Common myeloid progenitor, CD34-positive (primary cell): ENCODE measurements around the gene PCIF1.
"Not testable (repeated sequence)": the region's sequence is repeated elsewhere in the genome, so short reads cannot be mapped to it uniquely, and the experiment has no call there.

Experiments
- CTCF ChIA-PET: fragments of 350-600 bp; sonication (Branson Sonifier 250); formaldehyde crosslinking; loops from one replicate; lab custom pipeline; 2021; ENCODE audit warnings: antibody characterized with exemption; lab: Charles Lee
- POLR2A ChIA-PET: fragments of 350-600 bp; sonication (Branson Sonifier 250); formaldehyde crosslinking; loops from one replicate; lab custom pipeline; 2021; ENCODE audit warnings: antibody characterized with exemption; lab: Charles Lee
- DNase-seq, 3 donors: peaks; one replicate each; pipeline versions ENCODE4 v3.0.0 to v3.0.0-alpha.2; 2013
- H3K27ac ChIP-seq, 2 experiments: 1 replicate in 1 of 2; 2 replicates in 1 of 2; pipeline ENCODE4 v1.7.0; 2013; ENCODE audit warnings: inconsistent platforms in 2 of 2, low read length in 2 of 2, mild to moderate bottlenecking in 2 of 2, low read depth in 1 of 2, moderate library complexity in 1 of 2; ENCODE audit not compliant: severe bottlenecking in 2 of 2, insufficient read depth in 1 of 2, poor library complexity in 1 of 2
- H3K27me3 ChIP-seq, 5 experiments: replicated peaks in 2 of 5; 1 replicate in 3 of 5; 2 replicates in 2 of 5; pipeline versions ENCODE4 v1.6.1 to v1.7.0; 2013; ENCODE audit warnings: low read length in 4 of 5, mild to moderate bottlenecking in 2 of 5, moderate library complexity in 2 of 5, inconsistent platforms in 1 of 5; ENCODE audit not compliant: insufficient read depth in 5 of 5, control insufficient read depth in 4 of 5
- H3K36me3 ChIP-seq, 4 experiments: 1 replicate in 2 of 4; 2 replicates in 2 of 4; pipeline versions ENCODE4 v1.6.1 to v1.7.0; 2013; ENCODE audit warnings: low read length in 3 of 4, control low read depth in 1 of 4, mild to moderate bottlenecking in 1 of 4; ENCODE audit not compliant: control insufficient read depth in 4 of 4, insufficient read depth in 4 of 4
- H3K4me1 ChIP-seq, 4 experiments: 1 replicate in 3 of 4; 2 replicates in 1 of 4; pipeline versions ENCODE4 v1.6.1 to v1.7.1; 2013; ENCODE audit warnings: low read length in 3 of 4, mild to moderate bottlenecking in 3 of 4, control low read depth in 1 of 4, inconsistent platforms in 1 of 4, moderate library complexity in 1 of 4; ENCODE audit not compliant: control insufficient read depth in 4 of 4, insufficient read depth in 4 of 4; ENCODE audit errors: control extremely low read depth in 1 of 4
- H3K4me3 ChIP-seq, 7 experiments: 1 replicate in 4 of 7; 2 replicates in 3 of 7; pipeline versions ENCODE4 v1.5.1 to v1.7.0; 2013; ENCODE audit warnings: mild to moderate bottlenecking in 7 of 7, low read length in 6 of 7, moderate library complexity in 6 of 7, inconsistent platforms in 2 of 7, low read depth in 2 of 7, control low read depth in 1 of 7; ENCODE audit not compliant: insufficient read depth in 4 of 7, control insufficient read depth in 1 of 7; ENCODE audit errors: extremely low read depth in 1 of 7
- H3K9me3 ChIP-seq, 5 experiments: 1 replicate in 4 of 5; 2 replicates in 1 of 5; pipeline versions ENCODE4 v1.6.1 to v1.7.1; 2013; ENCODE audit warnings: low read length in 4 of 5, mild to moderate bottlenecking in 2 of 5, inconsistent platforms in 1 of 5, low read depth in 1 of 5, moderate library complexity in 1 of 5; ENCODE audit not compliant: control insufficient read depth in 4 of 5, insufficient read depth in 2 of 5; ENCODE audit errors: control extremely low read depth in 1 of 5
- WGBS: methylation state at CpG from one replicate; pipeline ENCODE4 v1.1.5; 2013; ENCODE audit not compliant: insufficient coverage; 5-methylcytosine and 5-hydroxymethylcytosine counted together

The PCIF1 gene

GRCh38 chr20:45953672-45954071, 19.2 kb downstream of the PCIF1 start:
- no peaks in the 10 kb centered on the region for H3K27me3 ChIP-seq
- H3K36me3 ChIP-seq = peaks cover 19 to 76% (median 58%) of the 10 kb centered on the region in 4 experiments
- ChIA-PET CTCF (interaction anchor here (1.6 to 2.7 kb wide), 4 partner anchors 9 to 168 kb away, joined by 3 to 11 read pairs (median 8); no protein-coding TSS in a partner anchor), POLR2A (no interaction called here)
- 93% methylated on average over 9 of the region's 9 CpGs for WGBS
- no peak for DNase-seq
- H3K4me3 ChIP-seq = no peak overlapping the region
- no peaks in the 10 kb centered on the region for H3K9me3 ChIP-seq
- H3K27ac ChIP-seq = no peak overlapping the region
- H3K4me1 ChIP-seq = no peaks in the 10 kb centered on the region

GRCh38 chr20:45956326-45956725, 21.8 kb downstream of the PCIF1 start:
- CTCF ChIA-PET, H3K27me3 ChIP-seq, H3K4me1 ChIP-seq, H3K4me3 ChIP-seq, H3K9me3 ChIP-seq, DNase-seq, H3K27ac ChIP-seq, POLR2A ChIA-PET: not testable (repeated sequence)
- 97% methylated on average over 5 of the region's 10 CpGs for WGBS
- H3K36me3 ChIP-seq = peaks cover 27 to 77% (median 58%) of the 10 kb centered on the region in 4 experiments

- Histone ChIP-seq H3K27me3 (no peaks in the 10 kb centered on the region), H3K27ac (no peak overlapping the region), H3K4me3 (no peak overlapping the region), H3K36me3 (peaks cover 30 to 77% (median 58%) of the 10 kb centered on the region in 4 experiments), H3K9me3 (no peaks in the 10 kb centered on the region), H3K4me1 (no peaks in the 10 kb centered on the region)
- ChIA-PET POLR2A (interaction anchor here (1.2 to 1.7 kb wide), 2 partner anchors 8 to 10 kb away, joined by 6 to 8 read pairs; no protein-coding TSS in a partner anchor), CTCF (interaction anchor here (0.6 to 9.8 kb wide), 7 partner anchors 10 to 158 kb away, joined by 3 to 75 read pairs (median 3); partner anchors contain the start of gene ZSWIM1)
- DNase-seq = no peak
- WGBS = 93% methylated on average over 17 of the region's 19 CpGs
Observed at GRCh38 chr20:45957021-45957941, 22.8 kb downstream of the PCIF1 start.

GRCh38 chr20:45958593-45958992, 24.1 kb downstream of the PCIF1 start:
- ChIA-PET CTCF (interaction anchor here (0.7 to 9.8 kb wide), 6 partner anchors 10 to 160 kb away, joined by 3 to 75 read pairs (median 14); no protein-coding TSS in a partner anchor), POLR2A (interaction anchor here (0.7 to 1.7 kb wide), 2 partner anchors 9 to 129 kb away, joined by 3 to 6 read pairs; no protein-coding TSS in a partner anchor)
- Histone ChIP-seq H3K27ac (no peak overlapping the region), H3K9me3 (no peaks in the 10 kb centered on the region), H3K4me3 (no peak overlapping the region), H3K4me1 (no peaks in the 10 kb centered on the region), H3K36me3 (peaks cover 27 to 74% (median 54%) of the 10 kb centered on the region in 4 experiments), H3K27me3 (no peaks in the 10 kb centered on the region)
- no peak for DNase-seq
- WGBS = 80% methylated on average over 1 of the region's 4 CpGs

GRCh38 chr20:45959126-45959525, 24.6 kb downstream of the PCIF1 start:
- Histone ChIP-seq H3K27me3 (no peaks in the 10 kb centered on the region), H3K27ac (no peak overlapping the region), H3K9me3 (no peaks in the 10 kb centered on the region), H3K4me3 (no peak overlapping the region), H3K4me1 (no peaks in the 10 kb centered on the region), H3K36me3 (peaks cover 25 to 76% (median 56%) of the 10 kb centered on the region in 4 experiments)
- 90% methylated on average over 13 of the region's 16 CpGs for WGBS
- POLR2A ChIA-PET = no interaction called here
- CTCF ChIA-PET = interaction anchor here (0.7 to 9.8 kb wide), 9 partner anchors 10 to 160 kb away, joined by 3 to 75 read pairs (median 3); no protein-coding TSS in a partner anchor
- DNase-seq = no peak

- 99% methylated on average over 10 of the region's 14 CpGs for WGBS
- Histone ChIP-seq H3K36me3 (peaks cover 28 to 85% (median 61%) of the 10 kb centered on the region in 4 experiments), H3K4me1 (no peaks in the 10 kb centered on the region), H3K27ac (no peak overlapping the region), H3K9me3 (no peaks in the 10 kb centered on the region), H3K27me3 (no peaks in the 10 kb centered on the region), H3K4me3 (no peak overlapping the region)
- CTCF ChIA-PET = interaction anchor here (0.7 to 9.8 kb wide), 11 partner anchors 8 to 161 kb away, joined by 3 to 75 read pairs (median 8); no protein-coding TSS in a partner anchor
- POLR2A ChIA-PET = interaction anchor here (0.7 to 1.7 kb wide), 3 partner anchors 9 to 70 kb away, joined by 3 to 9 read pairs (median 4); partner anchors contain the start of genes NEURL2 and PCIF1
- DNase-seq = no peak
Observed at GRCh38 chr20:45959956-45960630, 25.6 kb downstream of the PCIF1 start.
